Cardiac fibroblast (primary cell): ENCODE measurements around the gene HOXB2.
"Not testable (repeated sequence)": the region's sequence is repeated elsewhere in the genome, so short reads cannot be mapped to it uniquely, and the experiment has no call there.

Experiments used
- DNase-seq, 2 donors: peaks; one replicate each; pipeline versions ENCODE4 v3.0.0 to v3.0.0-alpha.2; 2010; ENCODE audit warnings: low read depth in 2 of 2
- H3K4me3 ChIP-seq, 2 donors: replicated peaks in 1 of 2; 1 replicate in 1 of 2; 2 replicates in 1 of 2; pipeline ENCODE4 v1.5.1; 2011; ENCODE audit warnings: low read depth in 2 of 2, low read length in 2 of 2, mild to moderate bottlenecking in 2 of 2, moderate library complexity in 1 of 2
- TF ChIP-seq, protein P1 (sequence below): IDR thresholded peaks from one replicate; pipeline ENCODE4 v1.5.1; 2011; ENCODE audit warnings: low read depth, mild to moderate bottlenecking, low read length, inconsistent platforms

Gene HOXB2

DNA sequence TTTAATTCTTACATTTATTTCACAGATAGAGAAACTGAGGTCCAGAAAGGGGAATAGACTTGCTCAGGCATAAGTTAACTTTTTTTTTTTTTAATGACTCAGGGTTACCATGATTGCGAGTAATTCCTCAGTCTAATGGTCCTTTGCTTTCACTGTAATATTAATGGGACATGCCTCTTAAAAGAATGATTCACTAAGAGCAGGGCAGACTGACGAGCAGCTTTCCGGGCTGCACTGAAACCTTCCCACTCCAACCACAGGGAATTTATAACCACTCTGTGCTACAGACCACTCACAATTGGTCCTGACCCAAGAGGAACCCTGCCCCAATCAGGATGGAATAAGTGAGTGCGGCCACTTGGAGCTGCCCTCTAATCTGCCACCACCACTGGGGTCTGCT lies 5.7 kb downstream of the HOXB2 start:
- DNase-seq = peak; percentile 51 to 82
- TF ChIP-seq, protein P1, sequence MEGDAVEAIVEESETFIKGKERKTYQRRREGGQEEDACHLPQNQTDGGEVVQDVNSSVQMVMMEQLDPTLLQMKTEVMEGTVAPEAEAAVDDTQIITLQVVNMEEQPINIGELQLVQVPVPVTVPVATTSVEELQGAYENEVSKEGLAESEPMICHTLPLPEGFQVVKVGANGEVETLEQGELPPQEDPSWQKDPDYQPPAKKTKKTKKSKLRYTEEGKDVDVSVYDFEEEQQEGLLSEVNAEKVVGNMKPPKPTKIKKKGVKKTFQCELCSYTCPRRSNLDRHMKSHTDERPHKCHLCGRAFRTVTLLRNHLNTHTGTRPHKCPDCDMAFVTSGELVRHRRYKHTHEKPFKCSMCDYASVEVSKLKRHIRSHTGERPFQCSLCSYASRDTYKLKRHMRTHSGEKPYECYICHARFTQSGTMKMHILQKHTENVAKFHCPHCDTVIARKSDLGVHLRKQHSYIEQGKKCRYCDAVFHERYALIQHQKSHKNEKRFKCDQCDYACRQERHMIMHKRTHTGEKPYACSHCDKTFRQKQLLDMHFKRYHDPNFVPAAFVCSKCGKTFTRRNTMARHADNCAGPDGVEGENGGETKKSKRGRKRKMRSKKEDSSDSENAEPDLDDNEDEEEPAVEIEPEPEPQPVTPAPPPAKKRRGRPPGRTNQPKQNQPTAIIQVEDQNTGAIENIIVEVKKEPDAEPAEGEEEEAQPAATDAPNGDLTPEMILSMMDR = no peak
- no peak overlapping the region for H3K4me3 ChIP-seq

DNA sequence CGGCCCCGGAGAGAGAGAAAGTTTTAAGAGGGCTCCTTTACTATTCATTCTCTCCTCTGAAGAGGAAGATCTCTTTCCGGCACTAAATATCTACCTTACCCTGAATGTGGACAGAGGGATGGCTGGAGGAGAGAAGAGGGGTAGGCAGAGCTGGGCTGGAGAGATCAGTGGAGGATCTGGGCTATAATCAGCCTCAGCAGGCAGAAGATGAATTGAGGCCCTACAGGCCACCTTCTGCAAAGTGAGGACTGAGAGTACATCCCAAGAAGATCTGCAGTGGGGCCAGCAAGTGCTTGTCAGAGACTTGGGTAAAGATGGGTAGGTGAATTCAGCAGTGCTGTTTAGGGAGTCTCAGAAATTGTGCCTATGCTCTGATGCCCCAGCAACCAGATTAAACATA lies 7.6 kb downstream of the HOXB2 start:
- H3K4me3 ChIP-seq = no peak overlapping the region
- no peak for DNase-seq
- TF ChIP-seq, protein P1 = no peak

DNA sequence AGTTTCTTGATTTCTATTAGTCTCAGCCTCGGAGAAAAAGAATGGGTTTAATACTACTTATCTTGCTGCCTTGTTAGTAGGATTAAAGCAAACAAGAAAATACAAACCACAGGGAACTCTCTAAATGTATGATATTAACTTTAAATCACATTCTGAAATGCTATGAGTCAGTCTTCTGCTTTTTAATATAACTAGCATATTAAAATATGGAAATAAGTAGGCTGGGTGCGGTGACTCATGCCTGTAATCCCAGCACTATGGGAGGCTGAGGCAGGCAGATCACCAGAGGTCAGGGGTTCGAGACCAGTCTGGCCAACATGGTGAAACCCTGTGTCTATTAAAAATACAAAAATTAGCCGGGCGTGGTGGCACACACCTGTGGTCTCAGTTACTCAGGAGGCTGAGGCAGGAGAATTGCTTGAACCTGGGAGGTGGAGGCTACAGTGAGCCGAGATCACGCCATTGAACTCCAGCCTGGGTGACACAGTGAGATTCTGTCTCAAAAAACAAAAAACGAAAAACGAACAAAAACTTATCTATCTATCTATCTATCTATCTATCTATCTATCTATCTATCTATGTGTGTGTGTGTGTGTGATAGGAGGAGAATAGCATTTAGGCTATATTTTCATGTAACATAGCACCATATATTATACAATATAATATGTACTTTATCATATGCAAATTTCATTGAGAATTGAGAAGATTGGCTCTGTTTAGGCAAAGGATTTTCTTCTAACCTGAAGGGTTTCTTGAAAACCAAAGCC lies 8.9 kb downstream of the HOXB2 start:
- DNase-seq, H3K4me3 ChIP-seq: not testable (repeated sequence)

DNA sequence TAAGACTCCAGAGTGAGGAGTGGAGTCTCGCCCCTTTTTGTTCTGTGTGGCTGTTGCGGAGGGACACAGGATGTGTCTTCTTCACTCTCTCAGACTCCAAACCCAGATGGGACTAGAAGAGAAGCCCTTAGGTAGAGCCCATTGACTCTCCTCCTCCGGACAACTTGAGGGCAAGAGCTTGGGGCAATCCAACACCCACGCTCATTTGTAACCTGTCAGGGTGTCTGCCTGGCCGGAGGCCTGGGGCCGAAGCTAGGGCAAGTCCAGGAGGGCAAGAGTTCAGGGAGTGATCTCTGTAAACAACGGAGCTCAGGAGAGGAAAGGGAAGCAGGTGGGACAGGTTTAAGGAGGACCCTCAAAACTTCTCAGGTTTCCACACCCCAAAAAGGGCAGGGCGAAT lies 12.6 kb downstream of the HOXB2 start:
- no peak for DNase-seq
- no peak overlapping the region for H3K4me3 ChIP-seq
- TF ChIP-seq, protein P1 = no peak

DNA sequence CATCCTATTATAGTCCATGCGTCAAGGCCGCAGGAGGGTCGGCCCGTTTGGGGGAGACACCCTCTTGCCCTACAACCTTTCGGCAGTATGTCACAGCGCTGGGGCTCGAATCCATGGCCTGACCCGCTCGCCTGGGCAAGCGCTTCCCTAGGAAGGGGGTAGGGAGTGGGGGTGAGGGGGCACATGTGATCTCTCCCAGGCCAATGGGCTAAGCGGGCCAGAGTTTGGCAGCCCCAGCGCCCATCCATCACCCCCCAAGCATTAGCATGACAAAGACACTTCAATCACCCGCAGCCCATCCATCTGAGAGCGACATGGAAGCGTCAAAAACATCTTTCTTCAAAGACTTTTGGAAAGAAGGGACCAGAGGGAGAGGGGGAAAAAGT lies 14.0 kb downstream of the HOXB2 start, which contains the start of gene HOXB1:
Gene HOXB1 (minus strand): TSS at position 125 of the 386 bp plus-strand sequence. CDS start 107 bp downstream, at position 18.
- TF ChIP-seq, protein P1 = no peak
- DNase-seq = no peak
- no peak within 1 kb of the TSS for H3K4me3 ChIP-seq

DNA sequence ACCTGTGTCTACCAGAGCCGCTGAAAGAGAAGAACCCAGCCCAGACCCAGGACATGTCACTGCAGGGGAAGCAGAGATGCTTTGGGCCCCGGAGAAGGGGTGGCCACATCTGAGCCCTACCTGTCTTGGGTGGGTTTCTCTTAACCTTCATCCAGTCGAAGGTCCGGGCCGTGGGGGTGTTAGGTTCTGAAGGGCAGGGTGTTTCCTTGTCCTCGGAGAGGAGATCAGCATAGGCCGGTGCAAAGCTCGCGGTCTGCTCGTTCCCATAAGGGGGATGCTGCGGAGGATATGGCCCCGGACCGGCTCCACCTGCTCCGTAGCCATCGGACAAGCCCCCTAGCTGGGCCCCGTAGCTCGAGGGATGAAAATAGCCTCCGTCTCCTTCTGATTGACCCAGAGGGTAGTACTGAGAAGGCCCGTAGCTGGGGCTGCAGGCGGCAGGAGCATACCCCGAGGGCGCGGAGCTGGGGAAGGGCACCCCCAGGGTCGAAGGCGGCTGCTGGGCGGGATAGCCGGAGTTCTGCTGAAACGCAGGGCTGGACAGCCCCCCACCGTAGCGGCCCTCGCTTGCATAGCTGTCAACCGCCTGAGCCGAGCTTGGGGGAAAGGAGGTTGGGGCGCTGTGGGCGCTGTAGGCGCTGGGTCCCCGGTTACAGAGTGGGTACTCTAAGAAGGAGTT lies 14.6 kb downstream of the HOXB2 start:
- TF ChIP-seq, protein P1 = no peak
- no peak overlapping the region for H3K4me3 ChIP-seq

DNA sequence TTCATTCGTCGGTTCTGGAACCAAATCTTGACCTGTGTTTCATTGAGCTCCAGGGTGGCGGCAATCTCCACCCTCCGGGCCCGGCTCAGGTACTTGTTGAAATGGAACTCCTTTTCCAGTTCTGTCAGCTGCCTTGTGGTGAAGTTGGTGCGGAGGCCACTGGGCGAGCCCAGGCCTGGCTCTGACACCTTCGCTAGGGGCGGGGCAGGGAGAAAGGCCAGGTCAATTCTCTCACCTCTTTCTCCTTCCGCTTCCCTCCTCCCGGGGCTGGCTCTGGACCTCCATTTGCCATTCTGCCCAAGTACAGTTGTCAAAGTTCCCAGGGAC lies 15.3 kb downstream of the HOXB2 start:
- no peak overlapping the region for H3K4me3 ChIP-seq
- TF ChIP-seq, protein P1 = no peak
- no peak for DNase-seq

More for the DNA sequence above, 14.6 kb downstream of the HOXB2 start:
- DNase-seq = no peak
